ENCODE results near the gene TGM1.

DNA sequence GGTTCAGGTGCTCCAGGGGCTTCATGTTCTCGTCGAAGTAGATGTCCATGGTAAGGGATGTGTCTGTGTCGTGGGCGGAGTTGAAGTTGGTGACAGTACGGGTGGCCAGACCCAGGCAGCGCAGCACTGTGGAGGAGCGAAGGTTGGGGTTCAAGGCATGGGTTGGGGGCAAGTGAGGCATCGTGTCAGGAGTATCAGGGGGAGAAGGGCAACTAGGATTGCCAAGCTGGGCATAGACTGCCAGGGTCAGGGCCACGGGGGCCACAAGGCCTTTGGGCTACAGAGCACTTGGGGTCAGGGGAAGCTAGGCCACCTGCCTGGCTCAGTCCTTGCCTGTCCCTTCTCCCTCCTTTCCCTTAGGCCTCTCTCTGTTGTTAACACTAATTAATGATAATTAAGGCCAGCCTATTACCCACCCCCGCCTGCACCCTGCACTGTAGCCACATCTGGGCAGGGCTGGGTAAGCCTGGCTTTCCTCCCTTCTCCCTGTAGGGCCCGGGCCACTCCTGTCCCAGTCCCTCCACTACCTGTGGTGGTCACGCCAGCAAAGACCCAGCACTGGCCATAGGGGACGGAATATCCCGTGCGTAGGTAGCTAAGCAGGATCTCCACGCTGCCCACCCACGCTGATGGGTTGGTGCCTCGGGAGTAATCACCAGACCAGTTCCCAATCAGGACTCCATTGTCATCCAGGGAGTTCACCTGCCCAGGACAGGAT is 4.3 kb downstream of the TGM1 start:
- TF ChIP-seq, protein P1, sequence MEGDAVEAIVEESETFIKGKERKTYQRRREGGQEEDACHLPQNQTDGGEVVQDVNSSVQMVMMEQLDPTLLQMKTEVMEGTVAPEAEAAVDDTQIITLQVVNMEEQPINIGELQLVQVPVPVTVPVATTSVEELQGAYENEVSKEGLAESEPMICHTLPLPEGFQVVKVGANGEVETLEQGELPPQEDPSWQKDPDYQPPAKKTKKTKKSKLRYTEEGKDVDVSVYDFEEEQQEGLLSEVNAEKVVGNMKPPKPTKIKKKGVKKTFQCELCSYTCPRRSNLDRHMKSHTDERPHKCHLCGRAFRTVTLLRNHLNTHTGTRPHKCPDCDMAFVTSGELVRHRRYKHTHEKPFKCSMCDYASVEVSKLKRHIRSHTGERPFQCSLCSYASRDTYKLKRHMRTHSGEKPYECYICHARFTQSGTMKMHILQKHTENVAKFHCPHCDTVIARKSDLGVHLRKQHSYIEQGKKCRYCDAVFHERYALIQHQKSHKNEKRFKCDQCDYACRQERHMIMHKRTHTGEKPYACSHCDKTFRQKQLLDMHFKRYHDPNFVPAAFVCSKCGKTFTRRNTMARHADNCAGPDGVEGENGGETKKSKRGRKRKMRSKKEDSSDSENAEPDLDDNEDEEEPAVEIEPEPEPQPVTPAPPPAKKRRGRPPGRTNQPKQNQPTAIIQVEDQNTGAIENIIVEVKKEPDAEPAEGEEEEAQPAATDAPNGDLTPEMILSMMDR (IDR thresholded peaks at IDR 0.05): no peak
- TF ChIP-seq POLR2A (IDR thresholded peaks at IDR 0.05): no peak
